Activated naive CD4-positive, alpha-beta T cell (primary cell): ENCODE data around the gene CDRT15L2.
"Not testable (repeated sequence)": the region's sequence is repeated elsewhere in the genome, so short reads cannot be mapped to it uniquely, and the experiment has no call there.

ENCODE experiments used
- DNase-seq, 4 experiments: peaks; one replicate each; lab custom pipeline; 2025; lab: John Stamatoyannopoulos, UW

The CDRT15L2 gene

GRCh38 chr17:20575071-20575470 lies 4.5 kb upstream of the CDRT15L2 start:
- DNase-seq = not testable (repeated sequence)

GRCh38 chr17:20583891-20584577 lies 4.5 kb downstream of the CDRT15L2 start:
- DNase-seq = not testable (repeated sequence)

GRCh38 chr17:20588744-20589453 lies 9.4 kb downstream of the CDRT15L2 start:
- not testable (repeated sequence) for DNase-seq

- DNase-seq = not testable (repeated sequence)
These were observed 9.9 kb downstream of the CDRT15L2 start for GRCh38 chr17:20589454-20589810.

- DNase-seq = not testable (repeated sequence)
These were observed 11.5 kb downstream of the CDRT15L2 start for GRCh38 chr17:20591040-20591439.

- not testable (repeated sequence) for DNase-seq
These were observed 26.0 kb downstream of the CDRT15L2 start for GRCh38 chr17:20605568-20605967.

- not testable (repeated sequence) for DNase-seq
These were observed 30.0 kb downstream of the CDRT15L2 start for GRCh38 chr17:20609490-20609889.

GRCh38 chr17:20611309-20611708 lies 31.8 kb downstream of the CDRT15L2 start:
- DNase-seq = no peak

- no peak for DNase-seq
These were observed 33.1 kb downstream of the CDRT15L2 start for GRCh38 chr17:20612635-20613034.

GRCh38 chr17:20613248-20613647 lies 33.7 kb downstream of the CDRT15L2 start:
- no peak for DNase-seq

GRCh38 chr17:20613905-20614304 lies 34.4 kb downstream of the CDRT15L2 start:
- no peak for DNase-seq

GRCh38 chr17:20615461-20615860 lies 35.9 kb downstream of the CDRT15L2 start:
- not testable (repeated sequence) for DNase-seq
